ENCODE measurements around the gene SGTA.

The SGTA gene

DNA sequence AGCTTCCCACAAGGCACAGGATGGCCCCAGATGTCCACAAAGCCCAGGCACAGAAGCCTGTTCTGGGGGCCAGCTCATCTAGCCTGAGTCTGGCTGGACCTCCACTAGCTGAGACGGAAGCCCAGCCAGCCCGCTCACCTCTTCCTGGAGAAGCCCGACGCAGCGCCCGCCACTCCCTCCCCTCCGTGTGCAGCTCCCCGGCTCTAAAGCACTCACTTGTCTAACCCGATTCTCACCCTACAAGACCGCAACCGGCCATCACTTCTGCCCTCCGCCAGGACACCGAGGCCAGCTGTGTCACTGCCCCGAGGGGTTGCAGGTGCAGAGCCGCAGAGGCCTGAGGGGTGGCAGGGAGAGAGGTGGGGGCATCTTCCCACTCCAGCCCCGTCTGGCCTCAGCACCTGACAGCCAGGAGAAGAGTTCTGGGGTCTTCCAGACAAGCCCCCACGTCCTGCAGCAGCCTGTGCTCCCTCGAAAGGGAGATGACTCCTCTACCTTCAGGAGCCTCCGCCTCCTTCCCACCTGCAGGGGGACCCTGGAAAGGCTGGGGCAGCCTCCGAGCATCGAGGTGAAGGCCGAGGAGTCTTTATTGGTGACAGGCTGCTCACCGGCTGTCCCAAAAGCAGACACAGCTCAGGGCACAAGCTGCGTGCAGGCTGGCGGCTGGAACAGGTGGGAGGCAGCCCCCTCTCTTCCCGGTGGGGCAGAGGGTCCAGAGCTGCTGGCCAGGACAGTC, 56.0 kb downstream of the SGTA start:
- TF ChIP-seq FOXP2 (optimal IDR thresholded peaks at IDR 0.05; ENCODE audit: borderline replicate concordance, extremely low read depth, extremely low read length, insufficient read depth) (no peak), POLR2AphosphoS5 (IDR thresholded peaks at IDR 0.05; ENCODE audit: low read depth, low read length) (no peak), SIN3A (IDR thresholded peaks at IDR 0.05; ENCODE audit: borderline replicate concordance, insufficient read depth, low read length) (no peak), TAF1 (IDR thresholded peaks at IDR 0.05; ENCODE audit: borderline replicate concordance, insufficient read depth, low read length) (no peak)
- TF ChIP-seq, protein P1, sequence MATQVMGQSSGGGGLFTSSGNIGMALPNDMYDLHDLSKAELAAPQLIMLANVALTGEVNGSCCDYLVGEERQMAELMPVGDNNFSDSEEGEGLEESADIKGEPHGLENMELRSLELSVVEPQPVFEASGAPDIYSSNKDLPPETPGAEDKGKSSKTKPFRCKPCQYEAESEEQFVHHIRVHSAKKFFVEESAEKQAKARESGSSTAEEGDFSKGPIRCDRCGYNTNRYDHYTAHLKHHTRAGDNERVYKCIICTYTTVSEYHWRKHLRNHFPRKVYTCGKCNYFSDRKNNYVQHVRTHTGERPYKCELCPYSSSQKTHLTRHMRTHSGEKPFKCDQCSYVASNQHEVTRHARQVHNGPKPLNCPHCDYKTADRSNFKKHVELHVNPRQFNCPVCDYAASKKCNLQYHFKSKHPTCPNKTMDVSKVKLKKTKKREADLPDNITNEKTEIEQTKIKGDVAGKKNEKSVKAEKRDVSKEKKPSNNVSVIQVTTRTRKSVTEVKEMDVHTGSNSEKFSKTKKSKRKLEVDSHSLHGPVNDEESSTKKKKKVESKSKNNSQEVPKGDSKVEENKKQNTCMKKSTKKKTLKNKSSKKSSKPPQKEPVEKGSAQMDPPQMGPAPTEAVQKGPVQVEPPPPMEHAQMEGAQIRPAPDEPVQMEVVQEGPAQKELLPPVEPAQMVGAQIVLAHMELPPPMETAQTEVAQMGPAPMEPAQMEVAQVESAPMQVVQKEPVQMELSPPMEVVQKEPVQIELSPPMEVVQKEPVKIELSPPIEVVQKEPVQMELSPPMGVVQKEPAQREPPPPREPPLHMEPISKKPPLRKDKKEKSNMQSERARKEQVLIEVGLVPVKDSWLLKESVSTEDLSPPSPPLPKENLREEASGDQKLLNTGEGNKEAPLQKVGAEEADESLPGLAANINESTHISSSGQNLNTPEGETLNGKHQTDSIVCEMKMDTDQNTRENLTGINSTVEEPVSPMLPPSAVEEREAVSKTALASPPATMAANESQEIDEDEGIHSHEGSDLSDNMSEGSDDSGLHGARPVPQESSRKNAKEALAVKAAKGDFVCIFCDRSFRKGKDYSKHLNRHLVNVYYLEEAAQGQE (IDR thresholded peaks at IDR 0.05; ENCODE audit: insufficient read depth in 1 of 2, low read depth in 2 of 2, low read length in 2 of 2) = no peak

DNA sequence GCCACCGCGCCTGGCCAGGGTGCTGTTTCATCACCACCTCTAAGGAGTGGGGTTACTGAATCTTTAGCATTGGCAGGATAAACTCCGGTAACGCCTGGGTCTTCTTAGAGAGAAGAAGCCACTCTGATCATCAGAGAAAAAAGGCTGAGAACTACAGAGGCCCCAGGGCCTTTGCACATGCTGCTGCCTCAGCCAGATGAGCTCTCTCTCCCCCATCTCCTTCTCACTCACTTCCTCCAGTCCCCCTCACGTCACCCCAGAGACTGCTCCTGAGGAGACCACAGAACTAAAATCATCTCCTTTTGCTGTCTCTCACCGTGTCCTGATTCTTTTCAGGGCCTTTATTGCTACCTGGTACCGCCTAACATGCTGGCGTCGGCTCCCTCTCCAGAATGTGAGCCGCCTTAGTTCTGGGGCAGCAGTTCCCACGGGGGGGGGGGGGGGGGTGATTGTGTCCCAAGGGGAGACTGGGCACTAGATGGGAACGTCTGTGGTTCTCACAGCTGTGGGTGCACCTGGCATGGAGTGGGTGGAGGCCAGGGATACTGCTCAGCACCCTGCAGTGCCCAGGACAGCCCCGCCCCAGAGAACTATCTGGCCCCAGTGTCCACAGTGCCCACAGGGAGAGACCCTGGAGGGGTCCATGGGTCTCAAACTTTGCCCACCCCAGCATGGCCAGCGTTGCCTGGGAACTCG, 56.8 kb downstream of the SGTA start:
- TF ChIP-seq FOXP2 (optimal IDR thresholded peaks at IDR 0.05; ENCODE audit: borderline replicate concordance, extremely low read depth, extremely low read length, insufficient read depth) = no peak
- TF ChIP-seq TAF1 (IDR thresholded peaks at IDR 0.05; ENCODE audit: borderline replicate concordance, insufficient read depth, low read length) = no peak
- TF ChIP-seq, protein P1 (IDR thresholded peaks at IDR 0.05; ENCODE audit: insufficient read depth in 1 of 2, low read depth in 2 of 2, low read length in 2 of 2) = no peak
- no peak for TF ChIP-seq SIN3A (IDR thresholded peaks at IDR 0.05; ENCODE audit: borderline replicate concordance, insufficient read depth, low read length)
- no peak for TF ChIP-seq POLR2AphosphoS5 (IDR thresholded peaks at IDR 0.05; ENCODE audit: low read depth, low read length)

DNA sequence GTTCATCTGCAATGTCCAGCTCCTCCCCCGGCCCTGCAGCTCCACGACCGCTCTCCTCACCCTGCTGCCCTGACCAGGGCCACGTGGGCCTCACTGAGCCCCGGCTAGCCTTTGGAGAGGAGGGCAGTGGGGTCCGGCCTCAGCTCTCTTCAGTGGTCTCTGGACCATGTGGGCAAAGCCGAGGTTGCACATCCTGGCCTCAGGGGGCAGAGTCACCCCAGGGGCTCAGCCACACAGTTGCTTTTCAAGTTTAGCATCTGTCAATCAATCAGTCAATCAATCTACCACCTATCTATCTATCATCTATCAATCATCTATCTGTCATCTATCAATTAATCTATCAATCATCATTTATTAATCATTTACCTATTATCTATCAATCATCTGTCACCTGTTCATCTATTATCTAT, 58.9 kb downstream of the SGTA start:
- no peak for TF ChIP-seq SIN3A (IDR thresholded peaks at IDR 0.05; ENCODE audit: borderline replicate concordance, insufficient read depth, low read length)
- no peak for TF ChIP-seq FOXP2 (optimal IDR thresholded peaks at IDR 0.05; ENCODE audit: borderline replicate concordance, extremely low read depth, extremely low read length, insufficient read depth)
- no peak for TF ChIP-seq TAF1 (IDR thresholded peaks at IDR 0.05; ENCODE audit: borderline replicate concordance, insufficient read depth, low read length)
- TF ChIP-seq POLR2AphosphoS5 (IDR thresholded peaks at IDR 0.05; ENCODE audit: low read depth, low read length) = no peak
- TF ChIP-seq, protein P1 (IDR thresholded peaks at IDR 0.05; ENCODE audit: insufficient read depth in 1 of 2, low read depth in 2 of 2, low read length in 2 of 2) = no peak

DNA sequence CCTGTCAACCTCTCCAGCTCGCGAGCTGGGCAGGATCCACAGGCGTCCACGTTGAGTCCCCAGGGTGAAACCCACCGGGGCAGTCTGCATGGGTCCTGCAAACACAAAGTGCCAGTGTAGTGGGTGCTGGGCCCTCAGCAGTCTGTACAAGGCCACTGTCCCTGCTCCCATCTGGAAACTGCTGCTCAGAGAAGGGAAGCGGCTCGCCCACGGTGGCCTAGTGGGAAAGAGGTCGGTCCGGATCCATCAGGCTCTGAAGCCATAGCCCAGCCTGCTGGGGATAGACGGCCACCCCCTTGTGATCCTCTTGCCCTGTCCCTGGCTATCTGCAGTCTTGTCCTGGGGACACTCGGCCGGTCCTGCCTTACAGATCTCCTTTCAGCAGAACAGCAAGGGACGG, 59.3 kb downstream of the SGTA start:
- TF ChIP-seq, protein P1 (IDR thresholded peaks at IDR 0.05; ENCODE audit: insufficient read depth in 1 of 2, low read depth in 2 of 2, low read length in 2 of 2) = no peak
- TF ChIP-seq FOXP2 (optimal IDR thresholded peaks at IDR 0.05; ENCODE audit: borderline replicate concordance, extremely low read depth, extremely low read length, insufficient read depth) = no peak
- TF ChIP-seq SIN3A (IDR thresholded peaks at IDR 0.05; ENCODE audit: borderline replicate concordance, insufficient read depth, low read length) = no peak
- TF ChIP-seq POLR2AphosphoS5 (IDR thresholded peaks at IDR 0.05; ENCODE audit: low read depth, low read length) = no peak
- no peak for TF ChIP-seq TAF1 (IDR thresholded peaks at IDR 0.05; ENCODE audit: borderline replicate concordance, insufficient read depth, low read length)

Measured in PFSK-1 (cell line).